SK-N-MC (cell line): ENCODE results near the gene TMEM259.

Source experiments
- DNase-seq: peaks from one replicate; pipeline ENCODE4 v3.0.0-alpha.2; 2011; ENCODE audit warnings: low read depth, low spot score
- H3K27ac ChIP-seq: fragments of 200-600 bp; sonication (generic); 2 replicates; pipeline ENCODE4 v1.5.1; 2016; ENCODE audit warnings: mixed run types
- H3K36me3 ChIP-seq: fragments of 200-600 bp; sonication (generic); 2 replicates; pipeline ENCODE4 v1.6.1; 2017; ENCODE audit warnings: antibody characterized with exemption, low read length, mixed read lengths; ENCODE audit not compliant: insufficient read depth
- H3K4me3 ChIP-seq: fragments of 200-600 bp; sonication (generic); 2 replicates; pipeline ENCODE4 v1.5.1; 2016
- H3K9ac ChIP-seq: fragments of 200-600 bp; sonication (generic); 2 replicates; pipeline ENCODE4 v1.8.0; 2017; ENCODE audit warnings: mixed run types, mixed read lengths; ENCODE audit not compliant: insufficient read length
- H3K9me3 ChIP-seq: fragments of 200-600 bp; sonication (generic); 2 replicates; pipeline ENCODE4 v1.6.1; 2017; ENCODE audit warnings: low read depth, mild to moderate bottlenecking, antibody characterized with exemption, low read length, moderate library complexity, mixed read lengths
- EZH2 ChIP-seq: fragments of 200-600 bp; sonication (generic); IDR thresholded peaks from one replicate; pipeline ENCODE4 v1.6.1; 2017; ENCODE audit warnings: antibody characterized with exemption
- FOXP2 ChIP-seq: optimal IDR thresholded peaks from 2 replicates; pipeline ENCODE3; 2011; ENCODE audit warnings: mild to moderate bottlenecking, moderate library complexity; ENCODE audit not compliant: insufficient read depth; ENCODE audit errors: extremely low read length, control extremely low read depth
- POLR2AphosphoS5 ChIP-seq: IDR thresholded peaks from 2 replicates; pipeline ENCODE4 v1.6.1; 2012; ENCODE audit warnings: mild to moderate bottlenecking, low read depth, low read length, borderline replicate concordance

Gene TMEM259

GRCh38 chr19:1003283-1003682, 17.6 kb downstream of the TMEM259 start:
- DNase-seq = no peak
- no peak overlapping the region for H3K4me3 ChIP-seq
- H3K36me3 ChIP-seq = no peaks in the 10 kb centered on the region
- TF ChIP-seq POLR2AphosphoS5 (no peak), FOXP2 (no peak), EZH2 (no peak)
- H3K9me3 ChIP-seq = no peaks in the 10 kb centered on the region
- H3K27ac ChIP-seq = no peak overlapping the region
- H3K9ac ChIP-seq = no peak overlapping the region

GRCh38 chr19:1002600-1002999, 18.3 kb downstream of the TMEM259 start:
- Histone ChIP-seq H3K27ac (no peak overlapping the region), H3K4me3 (no peak overlapping the region), H3K9me3 (no peaks in the 10 kb centered on the region), H3K36me3 (no peaks in the 10 kb centered on the region), H3K9ac (no peak overlapping the region)
- no peak for DNase-seq
- TF ChIP-seq POLR2AphosphoS5 (no peak), FOXP2 (no peak), EZH2 (no peak)

- Histone ChIP-seq H3K9me3 (no peaks in the 10 kb centered on the region), H3K27ac (no peak overlapping the region), H3K4me3 (no peak overlapping the region), H3K9ac (no peak overlapping the region), H3K36me3 (no peaks in the 10 kb centered on the region)
- DNase-seq = no peak
- TF ChIP-seq FOXP2 (no peak), POLR2AphosphoS5 (no peak), EZH2 (no peak)
Observed at GRCh38 chr19:1001538-1002166, 19.3 kb downstream of the TMEM259 start.

- no peaks in the 10 kb centered on the region for H3K36me3 ChIP-seq
- no peaks in the 10 kb centered on the region for H3K9me3 ChIP-seq
- no peak overlapping the region for H3K27ac ChIP-seq
- DNase-seq = no peak
- no peak for TF ChIP-seq POLR2AphosphoS5
- TF ChIP-seq FOXP2 = no peak
- TF ChIP-seq EZH2 = no peak
- H3K4me3 ChIP-seq = no peak overlapping the region
- H3K9ac ChIP-seq = no peak overlapping the region
Observed at GRCh38 chr19:1000591-1001537, 20.1 kb downstream of the TMEM259 start.

DNA sequence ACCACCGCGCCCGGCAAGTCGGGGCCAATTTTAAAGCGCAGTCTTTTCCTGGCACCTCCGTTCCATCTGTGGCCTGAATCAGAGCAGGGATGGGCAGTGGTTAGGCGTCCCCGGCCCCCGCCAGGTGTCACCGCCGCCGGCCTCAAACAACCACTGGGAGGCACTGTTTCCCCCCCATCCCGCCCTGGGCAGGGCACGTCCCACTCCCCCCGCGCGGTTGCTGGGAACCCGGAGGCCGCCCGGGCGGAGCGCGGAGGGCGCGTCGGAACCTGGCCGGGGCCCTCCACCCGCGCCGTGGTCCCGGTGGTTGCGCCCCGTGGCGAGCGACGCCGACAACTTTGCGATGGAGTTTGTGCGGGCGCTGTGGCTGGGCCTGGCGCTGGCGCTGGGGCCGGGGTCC, 20.8 kb downstream of the TMEM259 start, which contains the start of gene GRIN3B:
Gene GRIN3B, plus strand, starts transcription at position 325 of the 400 bp plus-strand sequence. Its CDS starts 19 bp downstream, at position 344.
- Histone ChIP-seq H3K4me3 (peak within 1 kb of the TSS; percentile 38; the same call in 1 of the 2 replicates), H3K9me3 (no peaks in the 10 kb centered on the region), H3K9ac (no peak within 1 kb of the TSS), H3K27ac (no peak within 1 kb of the TSS), H3K36me3 (no peaks in the 10 kb centered on the region)
- no peak for DNase-seq
- TF ChIP-seq EZH2 (no peak), POLR2AphosphoS5 (no peak), FOXP2 (no peak)

DNA sequence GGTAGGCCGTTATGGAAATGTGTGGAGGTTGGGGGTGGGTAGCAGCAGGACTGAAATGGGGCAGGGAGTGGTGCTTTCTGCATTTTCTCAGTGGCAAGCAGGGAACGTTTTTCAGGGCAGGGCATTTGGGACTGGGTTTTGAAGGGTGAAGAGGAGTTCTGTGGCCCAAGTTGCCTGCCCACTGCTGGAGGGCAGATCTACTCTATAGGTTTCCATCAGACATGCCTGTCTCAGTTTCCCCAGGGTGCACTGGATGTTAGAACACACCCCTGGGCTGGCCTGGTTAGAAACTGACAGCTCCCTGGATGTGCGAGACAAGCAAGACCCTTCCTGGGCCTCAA, 21.6 kb downstream of the TMEM259 start:
- H3K9ac ChIP-seq = no peak overlapping the region
- TF ChIP-seq EZH2 (no peak), POLR2AphosphoS5 (no peak), FOXP2 (no peak)
- H3K9me3 ChIP-seq = no peaks in the 10 kb centered on the region
- DNase-seq = no peak
- H3K4me3 ChIP-seq = no peak overlapping the region
- H3K36me3 ChIP-seq = no peaks in the 10 kb centered on the region; the same call in 1 of the 2 replicates
- no peak overlapping the region for H3K27ac ChIP-seq

DNA sequence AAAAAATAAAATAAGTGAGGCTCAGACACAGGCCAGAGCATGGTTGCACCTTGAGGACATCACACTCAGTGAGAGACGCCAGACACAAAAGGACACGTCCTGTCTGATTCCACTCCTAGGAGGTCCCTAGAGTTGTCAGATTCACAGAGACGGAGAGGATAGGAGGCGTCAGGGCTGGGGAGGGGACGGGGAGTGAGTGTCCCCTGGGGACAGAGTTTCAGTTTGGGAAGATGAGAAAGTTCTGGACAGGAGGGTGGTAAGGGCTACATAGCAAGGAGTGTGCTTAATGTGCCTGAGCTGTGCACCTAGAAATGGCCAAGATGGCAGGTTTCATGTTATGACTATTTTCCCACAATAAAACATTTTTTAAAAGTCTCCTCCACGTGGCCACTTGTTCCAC, 22.9 kb downstream of the TMEM259 start:
- H3K9ac ChIP-seq = no peak overlapping the region
- peaks cover 5% of the 10 kb centered on the region; the same call in 1 of the 2 replicates for H3K36me3 ChIP-seq
- TF ChIP-seq POLR2AphosphoS5 (no peak), FOXP2 (no peak), EZH2 (no peak)
- no peak overlapping the region for H3K27ac ChIP-seq
- H3K4me3 ChIP-seq = no peak overlapping the region
- H3K9me3 ChIP-seq = no peaks in the 10 kb centered on the region
- no peak for DNase-seq

DNA sequence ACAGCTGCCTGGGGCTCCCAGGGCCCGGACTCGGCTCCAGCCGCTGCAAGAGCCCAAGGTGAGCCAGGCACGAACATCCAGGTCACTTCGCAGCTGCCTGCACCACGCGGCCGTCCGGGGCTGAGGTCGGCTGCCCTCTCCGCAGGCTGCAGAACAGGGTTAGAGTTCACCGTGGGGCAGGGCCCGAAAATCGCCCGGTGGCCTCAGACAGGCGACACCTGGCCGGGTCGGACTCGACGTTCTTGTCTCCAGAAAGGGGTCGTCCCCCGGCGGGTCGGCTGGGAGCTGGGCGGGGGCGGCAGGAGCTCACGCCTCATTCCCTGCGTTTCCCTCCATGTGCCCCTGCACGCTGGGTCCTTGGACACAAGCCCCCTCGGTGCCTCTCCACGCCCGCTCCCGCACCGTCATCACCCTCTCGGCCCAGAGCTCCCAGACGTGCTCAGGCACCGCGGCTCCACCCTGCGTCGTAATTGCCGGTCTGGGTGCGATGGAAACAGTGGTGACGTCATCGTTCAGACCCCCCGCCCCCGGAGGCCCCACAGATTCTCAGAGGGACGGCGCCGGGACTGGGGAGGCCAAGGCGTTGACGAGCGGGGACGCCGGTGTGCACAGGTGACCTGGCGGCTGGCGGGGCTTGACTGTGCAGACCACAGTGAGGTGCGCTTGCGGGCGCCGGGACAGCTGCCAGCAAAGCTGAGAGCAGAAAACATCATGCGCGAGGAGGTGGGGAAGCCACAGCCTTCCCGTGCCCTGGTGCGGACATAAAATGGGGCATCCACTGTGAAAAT, 24.7 kb downstream of the TMEM259 start:
- DNase-seq = no peak
- H3K4me3 ChIP-seq = peak overlapping the region; percentile 67
- TF ChIP-seq FOXP2 (no peak), EZH2 (no peak), POLR2AphosphoS5 (peak; percentile 6; the same call in 1 of the 2 replicates)
- no peak overlapping the region for H3K27ac ChIP-seq
- H3K36me3 ChIP-seq = peaks cover 5% of the 10 kb centered on the region; the same call in 1 of the 2 replicates
- no peaks in the 10 kb centered on the region for H3K9me3 ChIP-seq
- no peak overlapping the region for H3K9ac ChIP-seq
